OCI-LY7 (cell line): ENCODE results near the gene TPSG1. TPM values are rescaled to one million over a fixed set of nuclear protein-coding genes. Genes with fewer than 3 reads are reported as not detected.

Experiments
- BruUV-seq: library from RNA; stranded (reverse); fragments of 400-500 nt; replicated peaks from 2 replicates; lab custom pipeline; 2021; lab: Mats Ljungman, UMichigan
- CTCF ChIA-PET: fragments of 300-600 bp; sonication (Branson Sonifier 250); formaldehyde crosslinking; loops from one replicate; lab custom pipeline; 2022; ENCODE audit warnings: antibody characterized with exemption; ENCODE audit not compliant: unreplicated experiment; lab: Charles Lee
- POLR2A ChIA-PET: fragments of 300-600 bp; sonication (Branson Sonifier 250); formaldehyde crosslinking; loops from one replicate; lab custom pipeline; 2022; ENCODE audit warnings: antibody characterized with exemption; lab: Charles Lee
- DNase-seq: peaks from one replicate; pipeline ENCODE4 v3.0.0-alpha.2; 2015; ENCODE audit warnings: low spot score
- H2AFZ ChIP-seq: fragments of 200-600 bp; sonication (generic), shearing (Covaris generic); 2 replicates; pipeline ENCODE4 v1.6.1; 2014; ENCODE audit warnings: mild to moderate bottlenecking, antibody characterized with exemption, low read length, moderate library complexity
- H3K27ac ChIP-seq: fragments of 200-600 bp; sonication (generic); 2 replicates; pipeline ENCODE4 v1.5.1; 2014; ENCODE audit warnings: mixed run types, low read depth, mild to moderate bottlenecking, moderate library complexity, low read length, inconsistent platforms; ENCODE audit not compliant: poor library complexity, severe bottlenecking
- H3K36me3 ChIP-seq: fragments of 200-600 bp; sonication (generic); 2 replicates; pipeline ENCODE4 v1.6.1; 2014; ENCODE audit warnings: mild to moderate bottlenecking, antibody characterized with exemption, low read length, moderate library complexity, mixed read lengths; ENCODE audit not compliant: insufficient read depth
- H3K4me1 ChIP-seq: fragments of 200-600 bp; sonication (generic); 2 replicates; pipeline ENCODE4 v1.5.1; 2014; ENCODE audit warnings: mild to moderate bottlenecking, low read length; ENCODE audit not compliant: insufficient read depth, poor library complexity, severe bottlenecking
- H3K4me2 ChIP-seq: fragments of 200-600 bp; sonication (generic); 2 replicates; pipeline ENCODE4 v1.6.1; 2014; ENCODE audit warnings: mild to moderate bottlenecking, low read length
- H3K4me3 ChIP-seq: fragments of 200-600 bp; sonication (generic); 2 replicates; pipeline ENCODE4 v1.5.1; 2014; ENCODE audit warnings: mild to moderate bottlenecking, low read depth, low read length; ENCODE audit not compliant: poor library complexity, severe bottlenecking
- H3K79me2 ChIP-seq: fragments of 200-600 bp; sonication (generic); 2 replicates; pipeline ENCODE4 v1.6.1; 2016; ENCODE audit warnings: low read depth, mild to moderate bottlenecking, low read length, moderate library complexity, mixed read lengths; ENCODE audit not compliant: insufficient read depth
- H3K9me2 ChIP-seq: fragments of 200-600 bp; sonication (generic); 2 replicates; pipeline ENCODE4 v1.6.1; 2016; ENCODE audit warnings: mild to moderate bottlenecking, low read length, mixed read lengths; ENCODE audit not compliant: insufficient read depth
- H3K9me3 ChIP-seq: fragments of 200-600 bp; sonication (generic); 2 replicates; pipeline ENCODE4 v1.6.1; 2014; ENCODE audit warnings: mild to moderate bottlenecking, mixed run types, low read length, mixed read lengths
- H4K20me1 ChIP-seq: fragments of 200-600 bp; sonication (generic); 2 replicates; pipeline ENCODE4 v1.6.1; 2014; ENCODE audit warnings: mild to moderate bottlenecking, antibody characterized with exemption, low read length, moderate library complexity, mixed read lengths; ENCODE audit not compliant: insufficient read depth
- EZH2phosphoT487 ChIP-seq: fragments of 200-600 bp; sonication (generic); IDR thresholded peaks from 2 replicates; pipeline ENCODE4 v1.6.1; 2018; ENCODE audit warnings: low read depth, borderline replicate concordance, mild to moderate bottlenecking, mixed run types, antibody characterized with exemption, low read length, moderate library complexity, mixed read lengths
- intact Hi-C: fragments of 100-400 bp; cut with micrococcal nuclease; formaldehyde crosslinking; loops from one replicate; pipeline ENCODE4 v1.10.0; 2022; ENCODE audit not compliant: unreplicated experiment
- total RNA-seq, 2 experiments: library from RNA; depleted of rRNA in 1 of 2; stranded (reverse); fragments of >200 nt in 1 of 2; shearing (Covaris generic) in 1 of 2; gene quantifications; 2 replicates each; pipeline ENCODE4 v1.2.3, GENCODE V29; 2014 to 2022
- TF ChIP-seq, protein P1 (sequence below): fragments of 200-600 bp; sonication (generic); conservative IDR thresholded peaks from 2 replicates; pipeline ENCODE4 v1.5.1; 2014; ENCODE audit warnings: mild to moderate bottlenecking, antibody characterized with exemption, low read length, moderate library complexity, mixed read lengths

TPSG1 gene
- total RNA-seq, 2 experiments from 2014 or later = not detected

DNA sequence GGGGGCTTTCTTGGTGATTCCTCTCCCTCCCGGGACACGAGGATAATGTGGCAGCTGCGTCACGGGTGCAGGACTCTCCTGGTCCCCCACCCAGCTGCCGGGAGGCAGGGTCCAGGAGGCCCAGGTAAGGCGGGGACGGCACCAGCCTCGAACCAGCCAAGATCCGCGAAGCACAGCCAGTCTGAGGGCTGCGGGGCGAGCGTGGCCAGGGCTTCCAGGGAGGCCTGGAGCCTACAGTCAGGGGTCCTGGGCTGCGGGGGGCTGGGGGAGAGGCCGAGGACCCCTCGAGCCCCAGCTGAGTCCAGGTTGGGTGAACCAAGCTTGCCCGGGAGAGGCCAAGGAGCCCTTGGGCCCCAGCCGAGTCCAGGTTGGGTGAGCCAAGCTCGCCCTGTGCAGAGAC is 40.8 kb upstream of the TPSG1 start:
- no peak for DNase-seq
- no peaks in the 10 kb centered on the region for H3K36me3 ChIP-seq
- H3K4me1 ChIP-seq = no peaks in the 10 kb centered on the region
- ChIA-PET POLR2A (no interaction called here), CTCF (no interaction called here)
- no peak overlapping the region for H3K27ac ChIP-seq
- no peaks in the 10 kb centered on the region for H3K9me3 ChIP-seq
- no peaks in the 10 kb centered on the region for H3K9me2 ChIP-seq
- intact Hi-C loops = no loop called here
- no peak for TF ChIP-seq EZH2phosphoT487
- TF ChIP-seq, protein P1, sequence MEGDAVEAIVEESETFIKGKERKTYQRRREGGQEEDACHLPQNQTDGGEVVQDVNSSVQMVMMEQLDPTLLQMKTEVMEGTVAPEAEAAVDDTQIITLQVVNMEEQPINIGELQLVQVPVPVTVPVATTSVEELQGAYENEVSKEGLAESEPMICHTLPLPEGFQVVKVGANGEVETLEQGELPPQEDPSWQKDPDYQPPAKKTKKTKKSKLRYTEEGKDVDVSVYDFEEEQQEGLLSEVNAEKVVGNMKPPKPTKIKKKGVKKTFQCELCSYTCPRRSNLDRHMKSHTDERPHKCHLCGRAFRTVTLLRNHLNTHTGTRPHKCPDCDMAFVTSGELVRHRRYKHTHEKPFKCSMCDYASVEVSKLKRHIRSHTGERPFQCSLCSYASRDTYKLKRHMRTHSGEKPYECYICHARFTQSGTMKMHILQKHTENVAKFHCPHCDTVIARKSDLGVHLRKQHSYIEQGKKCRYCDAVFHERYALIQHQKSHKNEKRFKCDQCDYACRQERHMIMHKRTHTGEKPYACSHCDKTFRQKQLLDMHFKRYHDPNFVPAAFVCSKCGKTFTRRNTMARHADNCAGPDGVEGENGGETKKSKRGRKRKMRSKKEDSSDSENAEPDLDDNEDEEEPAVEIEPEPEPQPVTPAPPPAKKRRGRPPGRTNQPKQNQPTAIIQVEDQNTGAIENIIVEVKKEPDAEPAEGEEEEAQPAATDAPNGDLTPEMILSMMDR = no peak
- H2AFZ ChIP-seq = no peak overlapping the region
- no TSS peak for BruUV-seq
- H3K4me3 ChIP-seq = no peak overlapping the region
- no peaks in the 10 kb centered on the region for H3K79me2 ChIP-seq
- no peak overlapping the region for H3K4me2 ChIP-seq
- no peaks in the 10 kb centered on the region for H4K20me1 ChIP-seq

DNA sequence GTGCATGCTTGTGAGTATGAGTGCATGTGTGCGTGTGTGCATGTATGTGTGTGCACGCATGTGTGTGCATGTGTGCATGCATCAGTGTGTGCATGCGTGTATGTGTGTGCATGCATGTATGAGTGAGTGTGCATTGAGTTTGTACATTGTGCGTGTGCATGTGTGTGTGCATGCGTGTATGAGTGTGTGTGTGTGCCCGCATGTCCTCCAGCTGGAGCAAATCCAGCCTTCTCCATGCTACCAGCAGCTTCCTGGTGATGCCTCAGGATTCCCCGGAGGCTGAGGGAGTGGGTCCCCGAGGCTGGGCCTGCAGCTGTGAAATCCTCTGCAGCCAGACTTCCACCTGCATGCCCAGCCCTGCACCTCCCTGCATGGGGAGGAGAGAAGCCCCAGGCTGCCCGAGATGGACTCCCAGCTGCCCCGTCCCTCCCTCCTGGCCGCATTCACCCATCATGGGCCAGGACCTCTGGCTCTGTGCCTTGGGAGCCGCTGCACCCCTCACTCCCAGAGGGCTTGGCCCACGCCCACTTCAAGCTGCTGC is 40.1 kb upstream of the TPSG1 start:
- H3K4me1 ChIP-seq = no peaks in the 10 kb centered on the region
- H2AFZ ChIP-seq = no peak overlapping the region
- no peak overlapping the region for H3K4me3 ChIP-seq
- ChIA-PET CTCF (no interaction called here), POLR2A (no interaction called here)
- no peak overlapping the region for H3K27ac ChIP-seq
- H3K9me3 ChIP-seq = no peaks in the 10 kb centered on the region
- TF ChIP-seq, protein P1 = no peak
- TF ChIP-seq EZH2phosphoT487 = no peak
- no peaks in the 10 kb centered on the region for H3K36me3 ChIP-seq
- no peak overlapping the region for H3K4me2 ChIP-seq
- no peaks in the 10 kb centered on the region for H3K79me2 ChIP-seq
- BruUV-seq = no TSS peak
- no peaks in the 10 kb centered on the region for H3K9me2 ChIP-seq
- intact Hi-C loops = no loop called here
- no peak for DNase-seq
- H4K20me1 ChIP-seq = no peaks in the 10 kb centered on the region

DNA sequence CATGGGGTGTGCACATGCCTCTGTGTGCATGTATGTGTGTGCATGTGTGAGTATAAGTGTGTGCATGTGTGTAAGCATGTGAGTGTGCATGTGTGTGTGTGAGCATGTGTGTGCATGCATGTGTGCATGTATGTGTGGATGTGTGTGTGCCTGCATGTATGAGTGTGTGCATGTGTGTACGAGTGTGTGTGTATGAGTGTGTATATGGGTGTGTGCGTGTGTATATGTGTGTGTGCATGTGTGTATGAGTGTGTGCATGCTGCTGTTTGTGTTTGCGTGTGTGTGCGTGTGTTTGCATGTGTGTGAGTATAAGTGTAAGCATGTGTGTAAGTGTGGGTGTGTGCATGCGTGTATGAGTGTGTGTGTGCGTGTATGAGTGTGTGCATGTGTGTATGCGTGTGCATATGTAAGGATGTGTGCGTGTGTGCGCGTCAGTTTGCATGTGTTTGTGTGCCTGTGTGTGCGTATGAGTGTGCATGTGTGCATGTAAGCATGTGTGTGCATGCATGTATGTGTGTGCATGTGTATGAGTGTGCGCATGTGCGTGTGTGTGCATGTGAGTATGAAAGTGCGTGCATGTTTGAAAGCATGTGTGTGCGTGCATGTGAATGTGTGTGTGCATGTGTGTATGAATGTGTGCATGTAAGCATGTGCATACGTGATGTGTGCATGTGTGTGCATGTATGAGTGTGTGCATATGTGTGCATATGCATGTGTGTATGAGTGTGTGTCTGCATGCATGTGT is 39.4 kb upstream of the TPSG1 start:
- no TSS peak for BruUV-seq
- ChIA-PET POLR2A (no interaction called here), CTCF (no interaction called here)
- intact Hi-C loops = no loop called here
- H3K4me3 ChIP-seq = no peak overlapping the region
- H3K9me2 ChIP-seq = no peaks in the 10 kb centered on the region
- no peak overlapping the region for H2AFZ ChIP-seq
- H3K9me3 ChIP-seq = no peaks in the 10 kb centered on the region
- no peaks in the 10 kb centered on the region for H4K20me1 ChIP-seq
- no peaks in the 10 kb centered on the region for H3K36me3 ChIP-seq
- no peak for TF ChIP-seq EZH2phosphoT487
- TF ChIP-seq, protein P1 = no peak
- no peak overlapping the region for H3K27ac ChIP-seq
- H3K79me2 ChIP-seq = no peaks in the 10 kb centered on the region
- H3K4me2 ChIP-seq = no peak overlapping the region
- no peak for DNase-seq
- H3K4me1 ChIP-seq = no peaks in the 10 kb centered on the region
